ENCODE results near the gene RNPC3. TPM values are rescaled to one million over a fixed set of nuclear protein-coding genes. Genes with fewer than 3 reads are reported as not detected.
"Not testable (repeated sequence)": the region's sequence is repeated elsewhere in the genome, so short reads cannot be mapped to it uniquely, and the experiment has no call there.

Gene RNPC3
- total RNA-seq, 2 donors from 2014 or later, result 17.1 to 21.0 TPM

- DNase-seq (no peak), ATAC-seq (no peak)
- intact Hi-C loops (cut with DNase I), result no loop called here
Observed at GRCh38 chr1:103541431-103541830, 15.9 kb downstream of the RNPC3 start.

- intact Hi-C loops (cut with DNase I), result no loop called here
- DNase-seq (no peak), ATAC-seq (no peak)
Observed at GRCh38 chr1:103546496-103546895, 21.0 kb downstream of the RNPC3 start.

DNA sequence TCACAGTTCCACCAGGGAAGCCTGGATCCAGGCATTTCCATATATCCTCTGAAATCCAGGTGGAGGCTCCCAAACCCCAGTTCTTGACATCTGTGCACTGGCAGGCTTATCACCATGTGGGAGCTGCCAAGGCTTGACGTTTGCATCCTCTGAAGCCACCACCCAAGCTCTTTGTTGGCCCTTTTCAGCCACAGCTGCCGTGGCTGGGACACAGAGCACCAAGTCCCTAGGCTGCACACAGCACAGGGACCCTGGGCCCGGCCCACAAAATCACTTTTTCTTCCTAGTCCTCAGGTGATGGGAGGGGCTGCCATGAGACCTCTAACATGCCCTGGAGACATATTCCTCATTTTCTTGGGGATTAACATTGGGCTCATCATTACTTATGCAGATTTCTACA is 22.3 kb downstream of the RNPC3 start:
- no peak for DNase-seq
- intact Hi-C loops (cut with DNase I), result no loop called here
- no peak for ATAC-seq

DNA sequence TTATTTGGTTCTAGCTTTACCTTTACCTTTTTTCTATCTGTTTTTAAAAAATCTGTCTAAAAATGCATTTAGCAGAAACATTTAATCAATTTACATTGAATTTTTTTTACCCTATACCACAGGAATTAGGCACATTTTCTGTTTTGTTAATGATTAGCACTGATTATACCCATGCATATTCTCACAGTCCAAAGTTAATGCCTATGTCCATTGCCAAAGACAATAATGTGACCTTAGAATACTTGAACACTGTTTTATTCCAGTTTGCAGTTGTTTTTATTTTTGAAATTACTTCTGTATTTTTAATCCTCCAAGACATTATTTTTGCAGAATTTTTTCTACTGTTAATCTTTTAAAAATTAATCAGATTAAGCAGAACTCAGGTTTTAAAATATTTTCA is 34.9 kb downstream of the RNPC3 start:
- DNase-seq (no peak), ATAC-seq (no peak)
- intact Hi-C loops (cut with DNase I), result no loop called here

GRCh38 chr1:103561124-103561523 is 35.6 kb downstream of the RNPC3 start:
- intact Hi-C loops (cut with DNase I); ATAC-seq; DNase-seq: not testable (repeated sequence)

- DNase-seq (no peak), ATAC-seq (peak; percentile 65 to 67)
- intact Hi-C loops (cut with DNase I), result no loop called here
Observed at GRCh38 chr1:103561643-103562395, 36.3 kb downstream of the RNPC3 start.

DNA sequence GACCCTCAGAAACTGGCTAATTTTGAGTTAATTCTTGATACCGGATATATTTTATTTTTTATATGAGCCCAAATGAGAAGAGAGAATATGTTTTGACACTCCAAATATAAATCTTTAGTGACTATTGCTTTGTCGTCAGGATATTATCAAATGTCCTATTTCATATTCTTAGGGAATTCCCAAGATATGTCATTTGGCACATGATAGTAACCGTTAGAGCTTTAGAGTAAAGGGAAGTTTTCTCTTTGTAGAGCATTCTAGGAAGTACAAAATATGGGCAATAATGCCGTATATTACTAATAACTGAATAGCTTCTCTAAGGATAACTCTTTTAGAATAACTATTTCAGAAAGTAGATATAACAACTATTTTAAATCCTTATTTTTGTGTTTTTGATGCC is 37.6 kb downstream of the RNPC3 start:
- intact Hi-C loops (cut with DNase I), result no loop called here
- ATAC-seq (no peak), DNase-seq (no peak)

DNA sequence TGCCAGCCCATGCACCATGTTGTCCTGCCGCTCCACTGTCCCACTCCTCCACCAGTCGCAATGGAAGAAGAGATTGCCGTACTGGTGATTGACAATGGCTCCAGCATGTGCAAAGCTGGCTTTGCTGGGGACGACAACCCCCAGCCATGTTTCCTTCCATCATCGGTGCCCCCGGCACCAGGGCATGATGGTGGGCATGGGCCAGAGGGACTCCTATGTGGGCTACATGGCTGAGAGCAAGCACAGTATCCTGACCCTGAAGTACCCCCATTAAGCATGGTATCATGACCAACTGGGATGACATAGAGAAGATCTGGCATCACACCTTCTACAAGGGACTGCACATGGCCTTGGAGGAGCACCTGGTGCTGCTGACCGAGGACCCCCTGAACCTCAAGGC is 44.0 kb downstream of the RNPC3 start:
- DNase-seq (no peak), ATAC-seq (peak; percentile 15 to 55)
- intact Hi-C loops (cut with DNase I), result no loop called here

DNA sequence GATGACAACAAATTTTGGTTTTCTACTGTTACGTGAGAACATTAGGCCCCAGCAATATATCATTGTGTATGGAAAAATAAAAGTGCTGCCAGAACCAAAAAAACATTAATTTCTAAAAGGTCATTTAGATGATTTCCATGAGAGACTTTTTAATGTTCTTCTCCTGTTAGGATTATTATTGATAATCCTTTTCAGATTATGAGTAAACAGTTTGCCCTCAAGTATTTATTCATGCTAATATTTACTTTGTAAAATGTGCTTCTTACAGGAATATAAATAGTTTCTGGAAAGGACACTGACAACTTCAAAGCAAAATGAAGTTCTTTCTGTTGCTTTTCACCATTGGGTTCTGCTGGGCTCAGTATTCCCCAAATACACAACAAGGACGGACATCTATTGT is 45.8 kb downstream of the RNPC3 start, which contains the start of gene AMY2B:
AMY2B (plus strand) TSS at position 301 of the 400 bp plus-strand sequence; CDS start at position 315, 14 bp downstream.
- ATAC-seq; intact Hi-C loops (cut with DNase I); DNase-seq: not testable (repeated sequence)

GRCh38 chr1:103576065-103576464 is 50.6 kb downstream of the RNPC3 start:
- intact Hi-C loops (cut with DNase I), result no loop called here
- DNase-seq (no peak), ATAC-seq (no peak)

DNA sequence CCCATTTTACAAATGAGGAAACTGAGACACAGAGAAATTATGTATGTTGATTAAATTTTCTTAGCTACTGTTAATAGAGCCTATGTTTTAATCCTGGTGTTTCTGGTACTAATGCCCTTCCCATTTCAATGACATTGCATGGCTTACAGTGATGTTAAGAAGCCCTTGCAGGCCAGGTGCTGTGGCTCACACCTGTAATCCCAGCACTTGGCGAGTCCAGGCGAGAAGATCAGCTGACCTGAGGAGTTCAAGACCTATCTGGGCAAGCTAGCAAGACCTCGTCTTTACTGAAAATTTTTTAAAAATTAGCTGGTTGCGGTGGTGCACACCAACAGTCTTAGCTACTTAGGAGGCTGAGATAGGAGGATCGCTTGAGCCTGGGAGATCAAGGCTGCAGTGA is 51.3 kb downstream of the RNPC3 start:
- intact Hi-C loops (cut with DNase I); ATAC-seq; DNase-seq: not testable (repeated sequence)

DNA sequence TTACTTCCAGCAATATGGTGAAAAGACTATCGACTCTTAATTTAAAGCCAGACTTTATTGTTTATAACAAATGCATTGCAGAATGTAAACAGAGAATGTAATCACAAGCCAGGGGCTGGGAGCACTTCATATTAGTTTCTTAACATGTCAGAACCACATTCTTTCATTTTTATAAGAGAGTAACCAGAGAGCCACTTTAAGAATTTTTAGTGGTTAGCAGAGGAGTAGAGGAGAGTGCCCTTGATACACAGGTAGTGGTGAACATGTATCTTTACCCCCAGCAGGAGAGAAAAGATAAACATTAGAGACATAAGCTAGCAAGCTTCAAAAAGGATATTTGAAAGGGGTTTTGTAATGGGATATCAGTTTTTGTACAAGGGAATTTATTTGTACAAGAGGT is 57.0 kb downstream of the RNPC3 start:
- no peak for ATAC-seq

DNA sequence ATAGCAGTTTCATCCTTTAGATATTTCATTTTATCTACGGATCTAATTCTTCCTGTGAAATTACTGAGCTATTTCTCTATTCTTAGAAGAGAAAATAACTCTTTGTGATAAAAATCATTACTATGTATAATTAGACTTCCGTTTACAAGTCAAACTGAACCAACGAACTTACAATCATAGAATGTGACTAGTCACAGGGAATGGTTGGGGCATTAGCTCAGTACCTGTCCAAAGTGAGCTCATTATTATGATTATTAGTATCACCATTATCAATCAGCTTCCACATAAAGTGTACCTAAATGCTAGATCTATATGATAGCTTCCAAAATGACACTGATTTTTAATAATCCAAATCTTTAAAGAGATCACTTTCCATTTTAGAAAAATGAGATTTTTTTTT is 58.4 kb downstream of the RNPC3 start:
- intact Hi-C loops (cut with DNase I), result no loop called here
- no peak for DNase-seq
- ATAC-seq, result no peak

More for the DNA sequence above, 57.0 kb downstream of the RNPC3 start:
- DNase-seq, result no peak
- intact Hi-C loops (cut with DNase I), result no loop called here

GRCh38 chr1:103584537-103584936 is 59.0 kb downstream of the RNPC3 start:
- DNase-seq, result no peak
- intact Hi-C loops (cut with DNase I), result no loop called here
- no peak for ATAC-seq

DNA sequence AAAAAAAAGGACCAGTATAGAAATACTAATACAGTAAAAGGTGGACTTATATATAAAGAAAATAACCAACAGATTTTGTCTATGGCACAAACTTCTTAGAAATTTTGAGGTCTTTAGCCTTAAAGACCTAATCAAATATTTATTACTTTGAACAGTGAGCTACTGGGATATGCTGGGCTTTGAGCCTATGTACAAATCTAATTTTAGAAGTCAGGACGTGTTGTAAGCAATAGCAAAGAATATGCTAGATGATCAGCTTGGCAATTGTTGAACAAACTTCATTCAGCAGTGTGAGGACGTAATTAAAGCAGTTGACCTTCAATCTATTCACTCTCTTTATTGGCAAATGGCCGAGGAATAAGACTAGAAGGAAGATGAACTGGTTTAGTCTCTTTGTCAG is 77.2 kb downstream of the RNPC3 start:
- intact Hi-C loops (cut with DNase I); ATAC-seq; DNase-seq: not testable (repeated sequence)

Other genes with a start within 250 kb of the RNPC3 start
- gene AMY2B, start 45.9 kb downstream of the RNPC3 start, total RNA-seq, result 10 to 100 TPM; 21.4 to 24.1 TPM
- not detected for gene AMY2A, start 91.7 kb downstream of the RNPC3 start, total RNA-seq
- gene AMY1A, start 130.1 kb downstream of the RNPC3 start, total RNA-seq, result not detected
- gene AMY1B, start 170.5 kb downstream of the RNPC3 start, total RNA-seq, result not detected
- not detected for gene AMY1C, start 224.2 kb downstream of the RNPC3 start, total RNA-seq

Measured in left cardiac atrium (tissue), 4 donors.